Peyer's patch (tissue), 4 donors: ENCODE results near the gene HS2ST1. TPM values are rescaled to one million over a fixed set of nuclear protein-coding genes. Genes with fewer than 3 reads are reported as not detected.

Experiments
- DNase-seq, 3 donors: peaks; one replicate each; pipeline ENCODE4 v3.0.0-alpha.2; 2017 to 2019
- H3K27ac ChIP-seq, 4 donors: fragments of 200-600 bp; sonication (generic); one replicate each; pipeline ENCODE4 v1.5.1; 2016 to 2019
- H3K27me3 ChIP-seq, 2 donors: fragments of 200-600 bp; sonication (generic); one replicate each; pipeline ENCODE4 v1.5.1; 2019
- H3K36me3 ChIP-seq, 3 donors: fragments of 200-600 bp; sonication (generic); one replicate each; pipeline ENCODE4 v1.5.1; 2016 to 2019
- H3K4me1 ChIP-seq, 4 donors: fragments of 200-600 bp; sonication (generic); one replicate each; pipeline ENCODE4 v1.5.1; 2016 to 2019
- H3K4me3 ChIP-seq, 4 donors: fragments of 200-600 bp; sonication (generic); 1 replicate in 3 of 4; 2 replicates in 1 of 4; pipeline ENCODE4 v1.5.1; 2016 to 2019; ENCODE audit warnings: mild to moderate bottlenecking in 1 of 4
- H3K9me3 ChIP-seq, 4 donors: fragments of 200-600 bp; sonication (generic); one replicate each; pipeline ENCODE4 v1.5.1; 2016 to 2019; ENCODE audit warnings: mild to moderate bottlenecking in 1 of 4
- POLR2A ChIP-seq, 2 donors: fragments of 450-650 bp; IDR thresholded peaks; one replicate each; pipeline ENCODE4 v1.5.1; 2017; ENCODE audit warnings: antibody characterized with exemption in 2 of 2, mild to moderate bottlenecking in 2 of 2, moderate library complexity in 2 of 2
- total RNA-seq, 4 donors: library from RNA; depleted of rRNA; stranded (reverse); fragments of >200 nt; gene quantifications; one replicate each; pipeline ENCODE4 v1.1.0, GENCODE V29; 2016
- TF ChIP-seq, protein P1 (sequence below), 6 experiments: fragments of 450-650 bp in 4 of 6; fragments of 200-600 bp in 2 of 6; sonication (generic) in 1 of 6; IDR thresholded peaks; one replicate each; pipeline ENCODE4 v1.5.1; 2017 to 2019; ENCODE audit warnings: antibody characterized with exemption in 6 of 6, mild to moderate bottlenecking in 3 of 6, moderate library complexity in 1 of 6

The HS2ST1 gene
- total RNA-seq, 4 donors from 2014 or later = 9.1 to 14.9 (median 10.3) TPM

DNA sequence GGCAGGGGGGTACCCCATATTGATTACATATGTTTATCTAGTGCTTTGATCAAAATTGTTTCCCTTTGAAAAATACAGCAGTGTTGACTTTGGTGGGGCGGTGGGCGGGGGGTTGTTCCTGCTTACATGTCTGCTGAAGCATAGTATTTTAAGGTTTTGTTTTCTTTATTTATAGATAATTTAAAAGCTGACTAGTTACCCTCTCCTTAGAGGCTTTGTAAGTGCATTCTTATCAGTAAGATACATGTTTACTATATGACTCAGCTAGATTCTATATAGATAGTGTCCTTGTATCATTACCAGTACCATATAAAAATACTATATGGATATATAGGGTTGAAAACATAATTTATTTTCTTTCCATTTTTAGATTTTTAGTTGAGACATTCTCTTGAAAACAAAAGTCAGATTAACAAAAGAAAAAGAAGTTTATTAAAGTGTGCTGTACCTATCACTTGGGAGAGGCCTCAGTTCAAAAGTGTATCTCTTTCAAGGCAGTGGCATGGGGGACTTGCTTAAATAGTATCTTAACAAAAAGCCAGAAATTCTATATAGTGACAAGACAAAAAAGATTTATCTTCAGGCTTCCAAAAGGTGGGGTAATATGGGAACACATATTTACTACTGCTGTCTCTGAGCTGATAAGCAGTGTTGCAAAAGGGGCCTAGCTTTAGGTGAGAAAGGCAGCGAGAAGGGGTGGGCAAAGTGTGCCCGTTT lies 79.0 kb downstream of the HS2ST1 start:
- Histone ChIP-seq H3K36me3 (no peaks in the 10 kb centered on the region), H3K9me3 (no peaks in the 10 kb centered on the region), H3K4me1 (no peaks in the 10 kb centered on the region), H3K4me3 (no peak overlapping the region), H3K27me3 (no peaks in the 10 kb centered on the region), H3K27ac (no peak overlapping the region)
- TF ChIP-seq, protein P1, sequence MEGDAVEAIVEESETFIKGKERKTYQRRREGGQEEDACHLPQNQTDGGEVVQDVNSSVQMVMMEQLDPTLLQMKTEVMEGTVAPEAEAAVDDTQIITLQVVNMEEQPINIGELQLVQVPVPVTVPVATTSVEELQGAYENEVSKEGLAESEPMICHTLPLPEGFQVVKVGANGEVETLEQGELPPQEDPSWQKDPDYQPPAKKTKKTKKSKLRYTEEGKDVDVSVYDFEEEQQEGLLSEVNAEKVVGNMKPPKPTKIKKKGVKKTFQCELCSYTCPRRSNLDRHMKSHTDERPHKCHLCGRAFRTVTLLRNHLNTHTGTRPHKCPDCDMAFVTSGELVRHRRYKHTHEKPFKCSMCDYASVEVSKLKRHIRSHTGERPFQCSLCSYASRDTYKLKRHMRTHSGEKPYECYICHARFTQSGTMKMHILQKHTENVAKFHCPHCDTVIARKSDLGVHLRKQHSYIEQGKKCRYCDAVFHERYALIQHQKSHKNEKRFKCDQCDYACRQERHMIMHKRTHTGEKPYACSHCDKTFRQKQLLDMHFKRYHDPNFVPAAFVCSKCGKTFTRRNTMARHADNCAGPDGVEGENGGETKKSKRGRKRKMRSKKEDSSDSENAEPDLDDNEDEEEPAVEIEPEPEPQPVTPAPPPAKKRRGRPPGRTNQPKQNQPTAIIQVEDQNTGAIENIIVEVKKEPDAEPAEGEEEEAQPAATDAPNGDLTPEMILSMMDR (IDR thresholded peaks at IDR 0.05) = no peak
- TF ChIP-seq POLR2A (IDR thresholded peaks at IDR 0.05) = no peak
- DNase-seq = no peak

DNA sequence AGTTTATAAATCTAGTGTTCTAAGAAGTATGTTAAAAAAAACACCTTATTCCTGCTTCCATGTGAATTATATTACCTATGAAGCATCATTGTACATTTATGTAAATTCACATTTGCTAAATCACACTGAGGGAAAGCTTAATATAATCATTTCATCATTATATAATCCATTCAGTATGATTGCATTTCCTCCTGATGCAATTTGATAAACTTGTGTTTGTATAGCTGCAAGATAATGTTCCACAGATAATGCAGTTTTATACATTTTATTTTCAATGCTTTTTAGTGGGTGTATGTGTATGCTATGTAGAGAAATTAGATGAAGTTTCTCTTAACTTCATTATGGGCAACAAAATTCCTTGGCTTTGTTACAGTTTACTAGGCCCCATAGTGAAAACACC lies 79.6 kb downstream of the HS2ST1 start:
- no peak for DNase-seq
- Histone ChIP-seq H3K27me3 (no peaks in the 10 kb centered on the region), H3K27ac (no peak overlapping the region)

DNA sequence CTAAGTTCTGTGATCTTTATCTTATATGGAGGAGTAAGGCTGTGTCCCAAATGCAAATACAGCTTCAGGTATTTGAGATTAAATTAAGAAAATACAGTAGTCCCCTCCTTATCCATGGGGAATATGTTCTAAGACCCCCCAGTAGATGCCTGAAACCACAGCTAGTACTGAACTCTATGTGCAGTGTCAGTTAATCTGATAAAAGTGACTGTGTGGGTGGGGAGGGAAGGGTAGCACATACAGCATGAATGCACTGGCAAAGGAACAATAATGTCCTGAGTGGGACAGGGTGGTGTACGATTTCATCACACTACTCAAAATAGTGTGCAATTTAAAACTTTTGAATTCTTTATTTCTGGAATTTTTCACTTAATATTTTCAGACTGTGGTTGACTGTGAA lies 83.1 kb downstream of the HS2ST1 start:
- DNase-seq = no peak
- Histone ChIP-seq H3K27me3 (no peaks in the 10 kb centered on the region), H3K36me3 (no peaks in the 10 kb centered on the region), H3K27ac (no peak overlapping the region), H3K9me3 (no peaks in the 10 kb centered on the region), H3K4me3 (no peak overlapping the region), H3K4me1 (no peaks in the 10 kb centered on the region)
- TF ChIP-seq, protein P1 (IDR thresholded peaks at IDR 0.05) = no peak
- TF ChIP-seq POLR2A (IDR thresholded peaks at IDR 0.05) = no peak

More for the DNA sequence above, 79.6 kb downstream of the HS2ST1 start:
- H3K4me3 ChIP-seq = no peak overlapping the region
- TF ChIP-seq, protein P1 (IDR thresholded peaks at IDR 0.05) = no peak
- no peak for TF ChIP-seq POLR2A (IDR thresholded peaks at IDR 0.05)
- H3K36me3 ChIP-seq = no peaks in the 10 kb centered on the region
- H3K4me1 ChIP-seq = no peaks in the 10 kb centered on the region
- H3K9me3 ChIP-seq = no peaks in the 10 kb centered on the region

DNA sequence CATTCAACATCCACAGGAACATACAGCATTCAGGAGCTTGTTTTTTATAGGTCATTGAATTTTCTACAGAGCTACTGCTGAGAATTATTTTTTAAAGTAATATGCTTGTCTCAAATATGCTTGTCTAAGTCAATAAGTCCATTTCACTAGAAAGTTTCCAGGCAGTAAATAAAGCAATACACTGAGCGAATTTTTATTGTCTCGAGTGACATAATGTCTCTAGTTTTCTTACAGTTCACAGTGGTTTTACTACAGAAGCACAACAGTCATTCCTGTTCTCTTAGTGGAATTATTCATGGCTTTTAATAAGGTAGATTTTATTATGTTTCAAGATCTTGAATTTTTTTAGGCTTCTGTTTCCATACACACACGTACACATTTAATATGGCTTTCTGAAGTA lies 83.8 kb downstream of the HS2ST1 start:
- Histone ChIP-seq H3K4me3 (no peak overlapping the region), H3K36me3 (no peaks in the 10 kb centered on the region), H3K27me3 (no peaks in the 10 kb centered on the region), H3K9me3 (no peaks in the 10 kb centered on the region), H3K4me1 (no peaks in the 10 kb centered on the region), H3K27ac (no peak overlapping the region)
- TF ChIP-seq, protein P1 (IDR thresholded peaks at IDR 0.05) = no peak
- no peak for TF ChIP-seq POLR2A (IDR thresholded peaks at IDR 0.05)
- DNase-seq = no peak

DNA sequence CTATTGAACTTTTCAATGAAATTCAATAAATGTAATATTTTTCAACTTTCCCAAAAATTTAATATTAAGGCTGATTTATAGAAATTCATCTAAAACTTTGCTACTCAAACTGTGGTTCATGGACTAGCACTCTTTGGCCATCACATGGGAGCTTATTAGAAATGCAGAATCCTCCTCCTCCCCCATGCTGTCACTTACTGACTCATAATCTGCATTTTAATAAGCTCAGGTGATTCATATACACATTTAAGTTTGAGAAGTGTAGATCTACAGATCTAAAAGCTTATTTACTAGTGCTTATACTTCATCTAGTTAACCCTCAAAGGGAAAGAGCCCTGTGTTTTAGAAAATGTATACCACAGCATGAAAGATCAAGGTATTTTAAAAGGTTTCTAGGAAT lies 84.3 kb downstream of the HS2ST1 start:
- Histone ChIP-seq H3K9me3 (no peaks in the 10 kb centered on the region), H3K4me3 (no peak overlapping the region), H3K4me1 (no peaks in the 10 kb centered on the region), H3K36me3 (no peaks in the 10 kb centered on the region), H3K27ac (no peak overlapping the region), H3K27me3 (no peaks in the 10 kb centered on the region)
- no peak for DNase-seq
- TF ChIP-seq, protein P1 (IDR thresholded peaks at IDR 0.05) = no peak
- TF ChIP-seq POLR2A (IDR thresholded peaks at IDR 0.05) = no peak
